ENCODE results near the gene NEUROG1. TPM values are rescaled to one million over a fixed set of nuclear protein-coding genes. Genes with fewer than 3 reads are reported as not detected.

NEUROG1 gene
- total RNA-seq, 4 donors from 2014 or later = not detected

GRCh38 chr5:135555530-135555929 is 19.8 kb upstream of the NEUROG1 start:
- no peak for DNase-seq (ENCODE audit: extremely low spot score)
- H3K4me3 ChIP-seq = no peak overlapping the region
- H3K9me3 ChIP-seq = no peaks in the 10 kb centered on the region
- no peaks in the 10 kb centered on the region for H3K36me3 ChIP-seq
- no peak overlapping the region for H3K27ac ChIP-seq (replicated peaks in 1 of 4)
- peaks cover 0 to under 1% (median 0%) of the 10 kb centered on the region in 4 donors for H3K4me1 ChIP-seq
- WGBS = 83% methylated on average over 2 of the region's 2 CpGs
- intact Hi-C loops (cut with DNase I) = no loop called here
- no peak for TF ChIP-seq EP300 (IDR thresholded peaks at IDR 0.05)
- TF ChIP-seq POLR2A (IDR thresholded peaks at IDR 0.05; ENCODE audit: low read depth) = no peak
- no peak for TF ChIP-seq POLR2AphosphoS5 (IDR thresholded peaks at IDR 0.05)
- no peak for TF ChIP-seq CTCF (IDR thresholded peaks at IDR 0.05)
- peaks cover 0 to 79% (median 2%) of the 10 kb centered on the region in 4 donors for H3K27me3 ChIP-seq

GRCh38 chr5:135553688-135554462 is 18.1 kb upstream of the NEUROG1 start:
- intact Hi-C loops (cut with DNase I) = no loop called here

GRCh38 chr5:135551593-135552447 is 16.1 kb upstream of the NEUROG1 start:
- Histone ChIP-seq H3K4me1 (no peaks in the 10 kb centered on the region), H3K27me3 (peaks cover 0 to 83% (median 0%) of the 10 kb centered on the region in 4 donors), H3K27ac (replicated peaks in 1 of 4) (no peak overlapping the region), H3K4me3 (no peak overlapping the region), H3K9me3 (no peaks in the 10 kb centered on the region), H3K36me3 (no peaks in the 10 kb centered on the region)
- intact Hi-C loops (cut with DNase I) = loop anchor here (1.0 kb wide), 1 partner anchor 86 kb away; no protein-coding TSS in a partner anchor
- no peak for TF ChIP-seq POLR2AphosphoS5 (IDR thresholded peaks at IDR 0.05)
- TF ChIP-seq POLR2A (IDR thresholded peaks at IDR 0.05; ENCODE audit: low read depth) = no peak
- TF ChIP-seq CTCF (IDR thresholded peaks at IDR 0.05) = peak; percentile 72 to 84 (median 84)
- TF ChIP-seq EP300 (IDR thresholded peaks at IDR 0.05) = no peak
- WGBS = 41% methylated on average over 15 of the region's 15 CpGs
- no peak for DNase-seq (ENCODE audit: extremely low spot score)

More at GRCh38 chr5:135553688-135554462, 18.1 kb upstream of the NEUROG1 start:
- H3K9me3 ChIP-seq = no peaks in the 10 kb centered on the region
- WGBS = 20% methylated on average over 8 of the region's 8 CpGs
- H3K4me3 ChIP-seq = no peak overlapping the region
- TF ChIP-seq EP300 (IDR thresholded peaks at IDR 0.05) = no peak
- peak in 1 of 3 experiments; percentile 3 for TF ChIP-seq CTCF (IDR thresholded peaks at IDR 0.05)
- no peak overlapping the region for H3K27ac ChIP-seq (replicated peaks in 1 of 4)
- H3K36me3 ChIP-seq = no peaks in the 10 kb centered on the region
- H3K4me1 ChIP-seq = no peaks in the 10 kb centered on the region
- no peak for DNase-seq (ENCODE audit: extremely low spot score)
- peaks cover 0 to 78% (median 0%) of the 10 kb centered on the region in 4 donors for H3K27me3 ChIP-seq

- Histone ChIP-seq H3K27ac (replicated peaks in 1 of 4) (no peak overlapping the region), H3K4me3 (no peak overlapping the region), H3K36me3 (no peaks in the 10 kb centered on the region), H3K9me3 (no peaks in the 10 kb centered on the region), H3K4me1 (peaks cover 1 to 7% (median 5%) of the 10 kb centered on the region in 4 donors), H3K27me3 (peaks cover 0 to 86% (median 15%) of the 10 kb centered on the region in 4 donors)
- TF ChIP-seq EP300 (IDR thresholded peaks at IDR 0.05) (no peak), POLR2A (IDR thresholded peaks at IDR 0.05; ENCODE audit: low read depth) (no peak), CTCF (IDR thresholded peaks at IDR 0.05) (no peak), POLR2AphosphoS5 (IDR thresholded peaks at IDR 0.05) (no peak)
- no peak for DNase-seq (ENCODE audit: extremely low spot score)
- intact Hi-C loops (cut with DNase I) = no loop called here
- WGBS = 36% methylated on average over 4 of the region's 4 CpGs
These were observed 13.6 kb upstream of the NEUROG1 start for GRCh38 chr5:135549413-135549812.
